SW 1271 (cell line): ENCODE measurements around the gene B3GALT6.

ENCODE experiments used
- DNase-seq, 2 experiments: peaks; one replicate each; lab custom pipeline; 2025; lab: John Stamatoyannopoulos, UW

B3GALT6 gene

GRCh38 chr1:1232796-1233566 lies 944 bp downstream of the B3GALT6 start:
- no peak for DNase-seq

- DNase-seq, result no peak
Measured at GRCh38 chr1:1233567-1233892, 1.5 kb downstream of the B3GALT6 start.

GRCh38 chr1:1234180-1234808 lies 2.3 kb downstream of the B3GALT6 start:
- no peak for DNase-seq

GRCh38 chr1:1235016-1235744 lies 3.1 kb downstream of the B3GALT6 start:
- DNase-seq, result no peak

- no peak for DNase-seq
Measured at GRCh38 chr1:1236176-1236763, 4.2 kb downstream of the B3GALT6 start.

- no peak for DNase-seq
Measured at GRCh38 chr1:1236945-1237873, 5.2 kb downstream of the B3GALT6 start.

GRCh38 chr1:1237874-1238701 lies 6.1 kb downstream of the B3GALT6 start:
- no peak for DNase-seq

GRCh38 chr1:1238702-1239178 lies 6.7 kb downstream of the B3GALT6 start:
- no peak for DNase-seq

GRCh38 chr1:1239227-1239613 lies 7.2 kb downstream of the B3GALT6 start:
- no peak for DNase-seq

- no peak for DNase-seq
Measured at GRCh38 chr1:1239614-1240347, 7.7 kb downstream of the B3GALT6 start.

GRCh38 chr1:1240348-1240732 lies 8.3 kb downstream of the B3GALT6 start:
- DNase-seq, result no peak

- no peak for DNase-seq
Measured at GRCh38 chr1:1240822-1241587, 9.0 kb downstream of the B3GALT6 start.

GRCh38 chr1:1241588-1242219 lies 9.7 kb downstream of the B3GALT6 start:
- no peak for DNase-seq

- DNase-seq, result no peak
Measured at GRCh38 chr1:1242461-1243265, 10.6 kb downstream of the B3GALT6 start.

GRCh38 chr1:1243266-1243660 lies 11.2 kb downstream of the B3GALT6 start:
- DNase-seq, result no peak

GRCh38 chr1:1243807-1244191 lies 11.8 kb downstream of the B3GALT6 start:
- DNase-seq, result no peak

GRCh38 chr1:1244192-1244811 lies 12.3 kb downstream of the B3GALT6 start:
- DNase-seq, result no peak
